B cell (primary cell): Measurements from ENCODE around the gene CCM2. TPM values are rescaled to one million over a fixed set of nuclear protein-coding genes. Genes with fewer than 3 reads are reported as not detected.

Source experiments
- ATAC-seq: fragments of 200-7000 bp; cut with Tn5 transposase; one replicate; pipeline ENCODE4 v1.10.0; 2021; ENCODE audit warnings: low read depth, mild to moderate bottlenecking, moderate number of reproducible peaks, moderate library complexity
- CTCF ChIA-PET: fragments of 350-600 bp; sonication (Branson Sonifier 250); formaldehyde crosslinking; loops from one replicate; lab custom pipeline; 2021; ENCODE audit warnings: antibody characterized with exemption, inconsistent platforms; lab: Charles Lee
- POLR2A ChIA-PET: fragments of 350-600 bp; sonication (Branson Sonifier 250); formaldehyde crosslinking; loops from one replicate; lab custom pipeline; 2021; ENCODE audit warnings: antibody characterized with exemption; lab: Charles Lee
- DNase-seq: peaks from one replicate; pipeline ENCODE4 v3.0.0; 2013
- H2AFZ ChIP-seq: 2 replicates; pipeline ENCODE4 v1.6.1; 2012; ENCODE audit warnings: mild to moderate bottlenecking, low read depth, low read length; ENCODE audit not compliant: insufficient read depth, poor library complexity, severe bottlenecking
- H3K27ac ChIP-seq, 2 donors: 1 replicate in 1 of 2; 2 replicates in 1 of 2; pipeline ENCODE4 v1.5.1; 2012 to 2013; ENCODE audit warnings: low read length in 2 of 2, mild to moderate bottlenecking in 2 of 2, moderate library complexity in 1 of 2
- H3K27me3 ChIP-seq, 4 experiments: fragments of 200-600 bp in 1 of 4; sonication (generic) in 1 of 4; replicated peaks in 1 of 4; 1 replicate in 2 of 4; 2 replicates in 2 of 4; pipeline versions ENCODE4 v1.6.1 to v1.7.0; 2013 to 2016; ENCODE audit warnings: low read length in 3 of 4, mild to moderate bottlenecking in 2 of 4, mixed read lengths in 1 of 4, moderate library complexity in 1 of 4; ENCODE audit not compliant: insufficient read depth in 4 of 4, control insufficient read depth in 3 of 4; ENCODE audit errors: control extremely low read depth in 1 of 4
- H3K36me3 ChIP-seq, 2 experiments: replicated peaks in 1 of 2; 1 replicate in 1 of 2; 2 replicates in 1 of 2; pipeline versions ENCODE4 v1.6.1 to v1.7.1; 2013; ENCODE audit warnings: low read length in 1 of 2; ENCODE audit not compliant: insufficient read depth in 2 of 2, control insufficient read depth in 1 of 2; ENCODE audit errors: control extremely low read depth in 1 of 2, extremely low read depth in 1 of 2
- H3K4me1 ChIP-seq, 2 donors: fragments of 200-600 bp in 1 of 2; sonication (generic) in 1 of 2; 1 replicate in 1 of 2; 2 replicates in 1 of 2; pipeline versions ENCODE4 v1.5.1 to v1.6.1; 2013 to 2017; ENCODE audit warnings: low read length in 2 of 2; ENCODE audit not compliant: control insufficient read depth in 2 of 2, insufficient read depth in 2 of 2
- H3K4me2 ChIP-seq: replicated peaks from 2 replicates; pipeline ENCODE3; 2012; ENCODE audit warnings: mild to moderate bottlenecking, low read depth, low read length; ENCODE audit not compliant: poor library complexity, severe bottlenecking
- H3K4me3 ChIP-seq, 5 experiments: fragments of 200-600 bp in 1 of 5; sonication (generic) in 1 of 5; 1 replicate in 3 of 5; 2 replicates in 2 of 5; pipeline versions ENCODE4 v1.5.1 to v1.7.0; 2011 to 2016; ENCODE audit warnings: low read length in 4 of 5, mild to moderate bottlenecking in 4 of 5, low read depth in 2 of 5, control low read depth in 1 of 5, moderate library complexity in 1 of 5; ENCODE audit not compliant: insufficient read depth in 1 of 5; ENCODE audit errors: control extremely low read depth in 1 of 5, extremely low read depth in 1 of 5
- H3K79me2 ChIP-seq: fragments of 200-600 bp; sonication (generic); one replicate; pipeline ENCODE4 v1.6.0; 2016; ENCODE audit warnings: low read length; ENCODE audit not compliant: control insufficient read depth, insufficient read depth
- H3K9ac ChIP-seq: fragments of 200-600 bp; sonication (generic); 2 replicates; pipeline ENCODE4 v1.6.1; 2017; ENCODE audit warnings: mild to moderate bottlenecking, low read length, moderate library complexity
- H3K9me3 ChIP-seq, 3 donors: one replicate each; pipeline versions ENCODE4 v1.6.1 to v1.7.1; 2013; ENCODE audit warnings: low read length in 2 of 3; ENCODE audit not compliant: control insufficient read depth in 2 of 3, insufficient read depth in 1 of 3; ENCODE audit errors: control extremely low read depth in 1 of 3
- H4K20me1 ChIP-seq: 2 replicates; pipeline ENCODE4 v1.6.0; 2012; ENCODE audit warnings: mild to moderate bottlenecking, low read length; ENCODE audit not compliant: insufficient read depth, control insufficient read depth, poor library complexity, severe bottlenecking
- H3K27ac Mint-ChIP-seq: one replicate; pipeline ENCODE4 v1.8.0; 2021; ENCODE audit warnings: mixed read lengths
- H3K27me3 Mint-ChIP-seq: one replicate; pipeline ENCODE4 v1.8.0; 2021; ENCODE audit warnings: mixed read lengths
- H3K4me1 Mint-ChIP-seq: one replicate; pipeline ENCODE4 v1.8.0; 2021; ENCODE audit warnings: mixed read lengths
- H3K4me3 Mint-ChIP-seq: one replicate; pipeline ENCODE4 v1.8.0; 2021; ENCODE audit warnings: mixed read lengths
- H3K9me3 Mint-ChIP-seq: one replicate; pipeline ENCODE4 v1.8.0; 2022; ENCODE audit warnings: mixed read lengths; ENCODE audit not compliant: insufficient read depth
- EZH2 ChIP-seq: IDR thresholded peaks from 2 replicates; pipeline ENCODE4 v1.6.1; 2012; ENCODE audit warnings: borderline replicate concordance, low read depth, mild to moderate bottlenecking, moderate library complexity, low read length; ENCODE audit not compliant: insufficient read depth, poor library complexity, severe bottlenecking
- WGBS: methylation state at CpG from one replicate; pipeline ENCODE4 v1.1.5; 2013; ENCODE audit warnings: missing lambda C conversion rate; ENCODE audit not compliant: insufficient coverage; 5-methylcytosine and 5-hydroxymethylcytosine counted together
- intact Hi-C: fragments of 100-400 bp; cut with micrococcal nuclease; formaldehyde crosslinking; loops from one replicate; pipeline ENCODE4 v1.10.0; 2022
- polyA plus RNA-seq: library from polyadenylated mRNA; depleted of rRNA; stranded (reverse); fragments of >200 nt; gene quantifications from 2 replicates; pipeline ENCODE4 v1.2.3, GENCODE V29; 2012
- total RNA-seq, 2 donors: library from RNA; stranded (reverse); fragments of 120-200 nt in 1 of 2; gene quantifications; 1 replicate in 1 of 2; 2 replicates in 1 of 2; pipeline versions ENCODE4 v1.2.3 to v1.2.4, GENCODE V29; 2013 to 2022
- TF ChIP-seq, protein P1 (sequence below): fragments of 200-600 bp; IDR thresholded peaks from one replicate; pipeline ENCODE4 v1.8.0; 2022; ENCODE audit warnings: antibody characterized with exemption, mild to moderate bottlenecking

The CCM2 gene
- total and polyA plus RNA-seq, 2 donors (not counting 1 experiment from before 2014, with no cell fraction given) = 150 to 201 TPM

DNA sequence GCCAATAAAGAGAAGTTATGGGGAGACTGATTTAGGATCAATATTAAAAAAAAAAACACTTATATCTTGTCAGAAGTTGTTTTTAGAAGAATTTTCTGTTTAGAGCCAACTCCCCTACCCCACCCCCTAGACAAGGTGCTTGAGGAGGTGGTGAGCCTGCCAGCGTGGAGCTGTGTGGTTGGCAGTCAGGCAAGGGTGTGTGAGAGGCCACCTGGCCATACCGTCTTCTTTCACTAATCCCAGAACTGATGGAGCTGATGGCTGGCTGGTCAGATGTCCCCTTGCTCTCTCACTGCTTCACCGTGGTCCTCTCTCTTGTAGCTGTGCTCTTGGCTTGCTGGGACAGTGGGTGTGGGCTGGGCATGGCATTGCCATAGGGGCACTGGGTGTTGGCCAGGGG, 54.4 kb downstream of the CCM2 start:
- no peak overlapping the region for H3K9ac ChIP-seq
- no peak overlapping the region for H2AFZ ChIP-seq
- ChIA-PET CTCF (interaction anchor here (0.8 to 1.0 kb wide), 2 partner anchors 56 to 81 kb away, joined by 3 read pairs; no protein-coding TSS in a partner anchor), POLR2A (no interaction called here)
- Mint-ChIP-seq H3K4me1 (peaks cover 65% of the 10 kb centered on the region), H3K9me3 (no peaks in the 10 kb centered on the region), H3K27me3 (no peaks in the 10 kb centered on the region), H3K27ac (peak overlapping the region; percentile 71), H3K4me3 (no peak overlapping the region)
- H3K36me3 ChIP-seq = peaks cover 4 to 50% of the 10 kb centered on the region in 2 experiments
- ATAC-seq (no peak), DNase-seq (no peak)
- H3K9me3 ChIP-seq = no peaks in the 10 kb centered on the region
- peaks cover 97% of the 10 kb centered on the region for H4K20me1 ChIP-seq
- H3K27me3 ChIP-seq = no peaks in the 10 kb centered on the region
- H3K79me2 ChIP-seq = peaks cover 94% of the 10 kb centered on the region
- H3K4me3 ChIP-seq = no peak overlapping the region
- H3K27ac ChIP-seq = peak overlapping the region in 1 of 2 donors; percentile 7
- H3K4me2 ChIP-seq = no peak overlapping the region
- H3K4me1 ChIP-seq = peaks cover 18 to 32% of the 10 kb centered on the region in 2 donors
- intact Hi-C loops = no loop called here
- WGBS = no CpG with 5 or more reads among the region's 3 CpGs
- TF ChIP-seq, protein P1, sequence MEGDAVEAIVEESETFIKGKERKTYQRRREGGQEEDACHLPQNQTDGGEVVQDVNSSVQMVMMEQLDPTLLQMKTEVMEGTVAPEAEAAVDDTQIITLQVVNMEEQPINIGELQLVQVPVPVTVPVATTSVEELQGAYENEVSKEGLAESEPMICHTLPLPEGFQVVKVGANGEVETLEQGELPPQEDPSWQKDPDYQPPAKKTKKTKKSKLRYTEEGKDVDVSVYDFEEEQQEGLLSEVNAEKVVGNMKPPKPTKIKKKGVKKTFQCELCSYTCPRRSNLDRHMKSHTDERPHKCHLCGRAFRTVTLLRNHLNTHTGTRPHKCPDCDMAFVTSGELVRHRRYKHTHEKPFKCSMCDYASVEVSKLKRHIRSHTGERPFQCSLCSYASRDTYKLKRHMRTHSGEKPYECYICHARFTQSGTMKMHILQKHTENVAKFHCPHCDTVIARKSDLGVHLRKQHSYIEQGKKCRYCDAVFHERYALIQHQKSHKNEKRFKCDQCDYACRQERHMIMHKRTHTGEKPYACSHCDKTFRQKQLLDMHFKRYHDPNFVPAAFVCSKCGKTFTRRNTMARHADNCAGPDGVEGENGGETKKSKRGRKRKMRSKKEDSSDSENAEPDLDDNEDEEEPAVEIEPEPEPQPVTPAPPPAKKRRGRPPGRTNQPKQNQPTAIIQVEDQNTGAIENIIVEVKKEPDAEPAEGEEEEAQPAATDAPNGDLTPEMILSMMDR = no peak
- TF ChIP-seq EZH2 = no peak

DNA sequence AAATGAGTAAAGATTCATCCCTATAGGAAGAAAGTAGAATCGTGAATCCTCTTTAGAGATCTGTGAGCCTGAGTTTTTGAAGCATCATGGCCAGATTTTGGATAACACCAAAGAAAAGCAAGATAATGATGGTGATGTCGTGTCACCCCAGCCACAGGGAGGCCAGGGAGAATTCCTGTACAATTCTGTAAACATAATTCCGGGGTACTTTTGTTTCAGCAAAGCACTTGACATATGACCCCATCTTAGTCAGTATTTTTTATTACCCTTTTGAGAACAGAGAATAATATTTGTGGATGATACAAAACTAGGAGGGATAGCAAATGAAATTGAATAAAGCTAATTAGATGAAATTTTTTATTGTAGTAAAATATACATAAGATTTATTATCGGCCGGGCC, 55.0 kb downstream of the CCM2 start:
- H3K27ac ChIP-seq = peak overlapping the region in 1 of 2 donors; percentile 7
- H3K36me3 ChIP-seq = peaks cover 4 to 48% of the 10 kb centered on the region in 2 experiments
- peaks cover 17 to 27% of the 10 kb centered on the region in 2 donors for H3K4me1 ChIP-seq
- DNase-seq (no peak), ATAC-seq (no peak)
- Mint-ChIP-seq H3K4me3 (no peak overlapping the region), H3K27ac (no peak overlapping the region), H3K4me1 (peaks cover 67% of the 10 kb centered on the region), H3K27me3 (no peaks in the 10 kb centered on the region), H3K9me3 (no peaks in the 10 kb centered on the region)
- H3K4me2 ChIP-seq = no peak overlapping the region
- no peak overlapping the region for H3K9ac ChIP-seq
- H3K79me2 ChIP-seq = peaks cover 98% of the 10 kb centered on the region
- H3K27me3 ChIP-seq = no peaks in the 10 kb centered on the region
- POLR2A ChIA-PET = no interaction called here
- no peaks in the 10 kb centered on the region for H3K9me3 ChIP-seq
- CTCF ChIA-PET = interaction anchor here (0.8 to 1.0 kb wide), 2 partner anchors 56 to 81 kb away, joined by 3 read pairs; no protein-coding TSS in a partner anchor
- no peak overlapping the region for H3K4me3 ChIP-seq
- no peak for TF ChIP-seq EZH2
- intact Hi-C loops = no loop called here
- no CpG with 5 or more reads among the region's 5 CpGs for WGBS
- H2AFZ ChIP-seq = no peak overlapping the region
- H4K20me1 ChIP-seq = peaks cover 97% of the 10 kb centered on the region
